ENCODE data around the gene BARX1. TPM values are rescaled to one million over a fixed set of nuclear protein-coding genes. Genes with fewer than 3 reads are reported as not detected.

Gene BARX1
- total RNA-seq, 1 donor from 2014 or later: not detected

- Histone ChIP-seq H3K36me3 (no peaks in the 10 kb centered on the region), H3K9me3 (no peaks in the 10 kb centered on the region), H3K27ac (no peak overlapping the region), H3K4me3 (no peak overlapping the region), H3K4me1 (no peaks in the 10 kb centered on the region), H3K27me3 (peaks cover 10% of the 10 kb centered on the region)
- no peak for TF ChIP-seq CTCF (IDR thresholded peaks at IDR 0.05)
- ATAC-seq: no peak
- intact Hi-C loops (cut with DNase I): no loop called here
- DNase-seq: no peak
These were observed 25.1 kb downstream of the BARX1 start for GRCh38 chr9:93930070-93930469.

GRCh38 chr9:93929231-93929630 is 25.9 kb downstream of the BARX1 start:
- Histone ChIP-seq H3K4me1 (no peaks in the 10 kb centered on the region), H3K4me3 (no peak overlapping the region), H3K27me3 (peaks cover 10% of the 10 kb centered on the region), H3K36me3 (no peaks in the 10 kb centered on the region), H3K27ac (no peak overlapping the region), H3K9me3 (no peaks in the 10 kb centered on the region)
- ATAC-seq: no peak
- TF ChIP-seq CTCF (IDR thresholded peaks at IDR 0.05): no peak
- intact Hi-C loops (cut with DNase I): no loop called here
- no peak for DNase-seq

GRCh38 chr9:93922535-93922934 is 32.6 kb downstream of the BARX1 start:
- no peaks in the 10 kb centered on the region for H3K9me3 ChIP-seq
- no peak overlapping the region for H3K4me3 ChIP-seq
- H3K27ac ChIP-seq: no peak overlapping the region
- H3K27me3 ChIP-seq: no peaks in the 10 kb centered on the region
- no peak for TF ChIP-seq CTCF (IDR thresholded peaks at IDR 0.05)
- H3K36me3 ChIP-seq: no peaks in the 10 kb centered on the region
- intact Hi-C loops (cut with DNase I): no loop called here
- ATAC-seq: no peak
- no peak for DNase-seq
- H3K4me1 ChIP-seq: no peaks in the 10 kb centered on the region

- Histone ChIP-seq H3K4me1 (no peaks in the 10 kb centered on the region), H3K27ac (no peak overlapping the region), H3K4me3 (no peak overlapping the region), H3K36me3 (no peaks in the 10 kb centered on the region), H3K9me3 (no peaks in the 10 kb centered on the region), H3K27me3 (no peaks in the 10 kb centered on the region)
- ATAC-seq: no peak
- DNase-seq: no peak
- no peak for TF ChIP-seq CTCF (IDR thresholded peaks at IDR 0.05)
- intact Hi-C loops (cut with DNase I): no loop called here
These were observed 34.9 kb downstream of the BARX1 start for GRCh38 chr9:93920131-93920800.

GRCh38 chr9:93918061-93918460 is 37.1 kb downstream of the BARX1 start:
- Histone ChIP-seq H3K4me1 (no peaks in the 10 kb centered on the region), H3K36me3 (no peaks in the 10 kb centered on the region), H3K27ac (no peak overlapping the region), H3K27me3 (no peaks in the 10 kb centered on the region), H3K9me3 (no peaks in the 10 kb centered on the region), H3K4me3 (no peak overlapping the region)
- intact Hi-C loops (cut with DNase I): no loop called here
- ATAC-seq (no peak), DNase-seq (no peak)
- no peak for TF ChIP-seq CTCF (IDR thresholded peaks at IDR 0.05)

All from upper lobe of right lung (tissue), 1 donor.